Skeletal muscle satellite cell (primary cell): ENCODE results near the gene YPEL1. TPM values are rescaled to one million over a fixed set of nuclear protein-coding genes. Genes with fewer than 3 reads are reported as not detected.

Experiments used
- H3K27me3 ChIP-seq: 2 replicates; pipeline ENCODE4 v1.7.0; 2013; ENCODE audit warnings: low read length; ENCODE audit not compliant: control insufficient read depth, insufficient read depth
- H3K36me3 ChIP-seq: 2 replicates; pipeline ENCODE4 v1.7.0; 2013; ENCODE audit warnings: mild to moderate bottlenecking, control low read depth, low read length; ENCODE audit not compliant: insufficient read depth
- H3K4me1 ChIP-seq: 2 replicates; pipeline ENCODE4 v1.7.0; 2013; ENCODE audit warnings: low read length; ENCODE audit not compliant: control insufficient read depth, insufficient read depth
- H3K4me2 ChIP-seq: 2 replicates; pipeline ENCODE4 v1.7.0; 2013; ENCODE audit warnings: mild to moderate bottlenecking, low read length
- H3K4me3 ChIP-seq: 2 replicates; pipeline ENCODE4 v1.7.0; 2013; ENCODE audit warnings: low read length
- H3K9ac ChIP-seq: 2 replicates; pipeline ENCODE4 v1.7.0; 2013; ENCODE audit warnings: mild to moderate bottlenecking, low read depth, low read length, moderate library complexity
- H3K9me3 ChIP-seq: replicated peaks from 2 replicates; pipeline ENCODE4 v1.7.0; 2013; ENCODE audit warnings: mild to moderate bottlenecking, control low read depth, low read length
- small RNA-seq: library from RNA; depleted of rRNA; stranded (forward); fragments of <200 nt; gene quantifications from one replicate; pipeline ENCODE3, GENCODE V24; 2012

YPEL1 gene

GRCh38 chr22:21657360-21658032, 78.1 kb downstream of the YPEL1 start:
- Histone ChIP-seq H3K4me3 (peak overlapping the region; percentile 71), H3K36me3 (peaks cover 6% of the 10 kb centered on the region), H3K27me3 (no peaks in the 10 kb centered on the region), H3K9me3 (no peaks in the 10 kb centered on the region), H3K9ac (no peak overlapping the region), H3K4me2 (peak overlapping the region; percentile 85), H3K4me1 (peaks cover 12% of the 10 kb centered on the region)

DNA sequence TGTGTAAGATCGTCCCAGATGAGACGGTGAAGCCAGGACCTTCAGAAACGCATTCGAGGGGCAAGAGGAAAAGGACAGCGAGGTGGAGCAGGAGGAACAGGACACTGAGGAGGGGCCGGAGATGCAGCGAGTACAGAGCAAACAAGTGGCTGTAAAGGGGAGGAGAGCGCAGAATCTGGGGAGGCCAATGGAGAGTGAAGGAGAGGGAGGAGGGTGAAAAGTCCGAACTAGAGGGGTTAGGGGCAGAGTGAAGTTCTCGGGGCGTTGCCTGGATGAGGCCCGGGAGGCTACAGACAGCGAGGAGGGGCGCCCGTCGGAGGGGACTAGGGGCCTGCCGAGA, 78.6 kb downstream of the YPEL1 start:
- H3K27me3 ChIP-seq: no peaks in the 10 kb centered on the region
- H3K4me2 ChIP-seq: peak overlapping the region; percentile 85
- H3K9ac ChIP-seq: no peak overlapping the region
- H3K9me3 ChIP-seq: no peaks in the 10 kb centered on the region
- peak overlapping the region; percentile 71 for H3K4me3 ChIP-seq
- peaks cover 12% of the 10 kb centered on the region for H3K4me1 ChIP-seq
- H3K36me3 ChIP-seq: peaks cover 6% of the 10 kb centered on the region

DNA sequence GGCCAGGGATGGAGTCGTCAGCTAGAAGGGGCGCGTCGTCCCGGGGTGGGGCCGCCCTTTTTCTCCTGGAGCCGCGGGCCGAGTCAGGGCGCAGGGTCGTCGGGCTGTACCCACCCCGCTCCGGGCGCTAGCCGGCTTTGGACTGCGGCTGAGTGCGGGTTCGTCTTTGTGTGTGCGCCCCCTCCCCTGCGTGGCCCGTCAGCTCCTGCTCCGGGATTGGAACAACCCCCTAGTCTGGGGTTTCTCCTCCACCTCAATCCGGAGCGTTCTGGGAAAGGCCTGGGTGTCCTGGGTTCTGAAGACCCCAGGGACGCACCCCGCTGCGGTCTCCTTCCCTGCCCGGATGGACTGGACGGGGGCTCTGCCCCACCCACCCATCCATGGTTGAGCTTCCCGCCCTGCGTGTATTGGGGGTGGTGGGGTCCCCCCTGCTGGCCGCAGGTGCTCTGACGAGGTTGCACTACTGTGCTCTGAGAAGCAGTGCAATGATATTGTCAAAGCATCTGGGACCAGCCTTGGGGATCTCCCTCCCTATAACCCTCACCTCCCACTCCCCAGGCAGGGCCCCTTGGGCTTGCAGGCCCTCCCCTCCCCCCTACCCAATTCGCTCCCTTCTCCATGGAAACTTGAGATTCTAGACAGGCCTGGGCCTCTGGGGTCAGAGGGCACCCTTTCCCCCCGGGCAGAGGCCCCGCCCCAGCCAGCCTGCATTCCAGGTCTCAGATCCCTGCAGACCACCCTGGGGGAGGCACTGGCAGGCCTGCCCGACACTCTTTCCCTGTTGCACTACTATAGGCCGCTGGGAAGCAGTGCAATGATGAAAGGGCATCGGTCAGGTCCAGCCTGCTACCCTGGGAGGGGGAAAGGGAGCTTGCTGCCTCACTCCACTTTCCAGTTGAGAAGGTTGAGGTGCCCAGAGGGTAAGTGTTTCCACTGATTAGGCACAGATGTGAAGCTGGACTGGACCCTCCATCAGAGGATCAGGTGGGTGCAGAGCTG, 82.7 kb downstream of the YPEL1 start:
- Histone ChIP-seq H3K9ac (peak overlapping the region; percentile 82), H3K4me2 (peak overlapping the region; percentile 96), H3K4me3 (peak overlapping the region; percentile 95)

GRCh38 chr22:21652010-21652546, 83.5 kb downstream of the YPEL1 start:
- H3K4me1 ChIP-seq: peaks cover 15% of the 10 kb centered on the region
- peak overlapping the region; percentile 95 for H3K4me3 ChIP-seq
- peak overlapping the region; percentile 82 for H3K9ac ChIP-seq
- H3K4me2 ChIP-seq: peak overlapping the region; percentile 96
- H3K9me3 ChIP-seq: no peaks in the 10 kb centered on the region
- H3K36me3 ChIP-seq: peaks cover 11% of the 10 kb centered on the region
- H3K27me3 ChIP-seq: no peaks in the 10 kb centered on the region

More for the DNA sequence above, 82.7 kb downstream of the YPEL1 start:
- peaks cover 8% of the 10 kb centered on the region for H3K36me3 ChIP-seq
- peaks cover 21% of the 10 kb centered on the region for H3K4me1 ChIP-seq
- no peaks in the 10 kb centered on the region for H3K27me3 ChIP-seq
- no peaks in the 10 kb centered on the region for H3K9me3 ChIP-seq

DNA sequence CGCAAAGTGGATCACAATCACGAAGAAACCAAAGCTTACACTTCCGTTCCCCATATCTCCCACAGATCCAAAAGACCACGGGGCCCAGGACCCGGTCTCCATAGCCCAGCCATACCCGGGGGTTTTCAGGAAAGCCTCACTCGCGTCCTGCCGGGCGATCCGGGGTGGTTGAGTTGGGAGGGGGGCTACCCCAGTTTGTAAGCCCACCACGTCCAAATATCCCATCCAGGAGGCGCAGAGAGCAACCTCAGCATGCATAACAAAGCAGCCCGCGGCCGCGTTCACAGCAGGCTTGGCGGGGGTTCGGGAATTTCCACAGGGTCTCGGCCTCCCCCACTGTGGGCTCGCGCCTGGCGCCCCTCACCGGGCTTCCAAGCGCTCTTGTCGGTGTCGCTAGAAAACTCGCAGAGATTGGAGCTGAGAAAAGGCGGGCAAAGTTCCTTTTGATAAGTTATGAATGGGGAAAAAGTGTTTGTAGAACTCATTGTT, 84.0 kb downstream of the YPEL1 start:
- peak overlapping the region; percentile 96 for H3K4me2 ChIP-seq
- H3K4me3 ChIP-seq: peak overlapping the region; percentile 95
- H3K9me3 ChIP-seq: no peaks in the 10 kb centered on the region
- H3K9ac ChIP-seq: peak overlapping the region; percentile 82
- H3K4me1 ChIP-seq: peaks cover 13% of the 10 kb centered on the region
- H3K27me3 ChIP-seq: no peaks in the 10 kb centered on the region
- H3K36me3 ChIP-seq: peaks cover 13% of the 10 kb centered on the region

DNA sequence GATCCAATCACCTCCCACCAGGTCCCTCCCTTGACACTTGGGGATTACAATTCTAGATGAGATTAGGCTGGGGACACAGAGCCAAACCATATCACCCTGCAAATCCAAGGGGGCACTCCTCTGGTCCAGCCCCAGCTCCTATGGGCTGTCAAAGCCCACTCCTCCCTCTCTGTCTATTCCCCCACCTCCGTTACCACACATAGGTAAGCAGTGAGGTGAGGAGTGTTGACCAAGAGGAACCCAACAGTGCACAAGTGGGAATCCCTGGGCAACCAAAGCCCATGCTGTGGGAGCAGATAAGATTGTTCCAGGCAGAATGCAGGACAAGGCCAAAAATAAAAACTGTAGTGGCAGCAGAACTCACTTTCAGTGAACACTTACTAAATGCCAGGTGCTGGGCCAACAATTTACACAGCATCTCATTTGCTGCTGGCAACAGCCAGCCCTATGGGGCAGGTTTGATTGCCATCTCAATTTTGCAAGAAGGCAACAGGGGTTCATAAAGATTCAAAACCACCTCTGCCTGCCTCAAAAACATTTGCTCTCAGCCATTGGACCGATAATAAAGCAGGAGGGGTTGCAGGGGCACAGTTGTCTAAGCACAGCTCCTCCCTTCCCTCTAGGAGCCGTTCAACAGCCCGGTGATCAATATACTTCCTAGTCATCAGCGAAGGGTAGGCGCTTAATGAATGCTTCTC, 84.6 kb downstream of the YPEL1 start:
- Histone ChIP-seq H3K4me3 (peak overlapping the region; percentile 95), H3K4me2 (peak overlapping the region; percentile 96), H3K4me1 (peaks cover 13% of the 10 kb centered on the region), H3K27me3 (no peaks in the 10 kb centered on the region), H3K9ac (peak overlapping the region; percentile 82), H3K36me3 (peaks cover 13% of the 10 kb centered on the region), H3K9me3 (no peaks in the 10 kb centered on the region)

- H3K9ac ChIP-seq: no peak overlapping the region
- no peaks in the 10 kb centered on the region for H3K9me3 ChIP-seq
- H3K36me3 ChIP-seq: peaks cover 13% of the 10 kb centered on the region
- H3K4me3 ChIP-seq: no peak overlapping the region
- H3K4me2 ChIP-seq: no peak overlapping the region
- no peaks in the 10 kb centered on the region for H3K27me3 ChIP-seq
- H3K4me1 ChIP-seq: peaks cover 13% of the 10 kb centered on the region
Observed at GRCh38 chr22:21650280-21650679, 85.3 kb downstream of the YPEL1 start.

Small RNA genes lying within 50 kb of the gene (small RNA-seq; reads per million reads assigned to genes)
- 1.6 reads per million, percentile 57 among the genes with 10 or more reads in this experiment for gene MIR301B
- gene RN7SL280P: not detected
